GM19452 (cell line): ENCODE results near the gene GAB1.

ENCODE experiments used
- ATAC-seq: cut with Tn5 transposase; IDR thresholded peaks from one replicate; pipeline ENCODE4 v1.9.1; 2021; ENCODE audit not compliant: unreplicated experiment

The GAB1 gene

GRCh38 chr4:143357161-143357845 lies 20.6 kb downstream of the GAB1 start:
- no peak for ATAC-seq

- no peak for ATAC-seq
These were observed 21.7 kb downstream of the GAB1 start for GRCh38 chr4:143358419-143358818.

GRCh38 chr4:143358923-143359643 lies 22.4 kb downstream of the GAB1 start:
- peak; percentile 89 for ATAC-seq

- ATAC-seq = no peak
These were observed 23.0 kb downstream of the GAB1 start for GRCh38 chr4:143359644-143360193.

- ATAC-seq = no peak
These were observed 24.4 kb downstream of the GAB1 start for GRCh38 chr4:143360838-143361625.

GRCh38 chr4:143362349-143363046 lies 25.8 kb downstream of the GAB1 start:
- no peak for ATAC-seq

GRCh38 chr4:143363332-143363731 lies 26.7 kb downstream of the GAB1 start:
- no peak for ATAC-seq

- no peak for ATAC-seq
These were observed 27.4 kb downstream of the GAB1 start for GRCh38 chr4:143364063-143364462.

GRCh38 chr4:143367863-143368262 lies 31.2 kb downstream of the GAB1 start:
- ATAC-seq = no peak

GRCh38 chr4:143369552-143369951 lies 32.9 kb downstream of the GAB1 start:
- ATAC-seq = no peak

GRCh38 chr4:143372093-143372915 lies 35.6 kb downstream of the GAB1 start:
- peak; percentile 76 for ATAC-seq

GRCh38 chr4:143374255-143374654 lies 37.6 kb downstream of the GAB1 start:
- ATAC-seq = no peak

- no peak for ATAC-seq
These were observed 38.1 kb downstream of the GAB1 start for GRCh38 chr4:143374771-143375170.

GRCh38 chr4:143375326-143376073 lies 38.8 kb downstream of the GAB1 start:
- ATAC-seq = peak; percentile 35

- ATAC-seq = peak; percentile 47
These were observed 41.0 kb downstream of the GAB1 start for GRCh38 chr4:143377611-143378099.

- ATAC-seq = no peak
These were observed 44.0 kb downstream of the GAB1 start for GRCh38 chr4:143380629-143381028.

GRCh38 chr4:143381189-143382118 lies 44.8 kb downstream of the GAB1 start:
- ATAC-seq = peak; percentile 37

GRCh38 chr4:143382596-143382995 lies 45.9 kb downstream of the GAB1 start:
- ATAC-seq = no peak
